ENCODE results near the gene SEC61B. TPM values are rescaled to one million over a fixed set of nuclear protein-coding genes. Genes with fewer than 3 reads are reported as not detected.

Gene SEC61B
- total RNA-seq, 1 donor from 2014 or later: 131 TPM

DNA sequence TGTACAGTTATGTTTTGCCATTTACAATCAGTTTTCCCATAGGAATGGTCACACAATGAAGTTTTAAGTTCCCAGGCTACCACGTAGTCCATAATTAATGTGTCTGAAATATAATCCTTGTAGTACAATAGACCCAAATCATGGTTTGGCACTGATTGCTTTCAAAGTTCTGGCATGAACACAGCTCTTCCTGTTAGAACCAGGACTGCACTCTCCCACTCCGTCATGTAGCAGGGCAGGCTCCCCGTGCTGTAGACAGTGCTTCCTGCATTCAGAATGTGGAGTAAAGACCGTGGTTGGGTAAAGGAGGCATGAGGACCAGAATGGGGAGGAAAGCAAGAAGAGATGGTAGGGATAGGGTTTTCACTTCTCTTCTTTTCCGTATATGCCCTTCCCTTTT, 4.0 kb downstream of the SEC61B start:
- TF ChIP-seq, protein P1, sequence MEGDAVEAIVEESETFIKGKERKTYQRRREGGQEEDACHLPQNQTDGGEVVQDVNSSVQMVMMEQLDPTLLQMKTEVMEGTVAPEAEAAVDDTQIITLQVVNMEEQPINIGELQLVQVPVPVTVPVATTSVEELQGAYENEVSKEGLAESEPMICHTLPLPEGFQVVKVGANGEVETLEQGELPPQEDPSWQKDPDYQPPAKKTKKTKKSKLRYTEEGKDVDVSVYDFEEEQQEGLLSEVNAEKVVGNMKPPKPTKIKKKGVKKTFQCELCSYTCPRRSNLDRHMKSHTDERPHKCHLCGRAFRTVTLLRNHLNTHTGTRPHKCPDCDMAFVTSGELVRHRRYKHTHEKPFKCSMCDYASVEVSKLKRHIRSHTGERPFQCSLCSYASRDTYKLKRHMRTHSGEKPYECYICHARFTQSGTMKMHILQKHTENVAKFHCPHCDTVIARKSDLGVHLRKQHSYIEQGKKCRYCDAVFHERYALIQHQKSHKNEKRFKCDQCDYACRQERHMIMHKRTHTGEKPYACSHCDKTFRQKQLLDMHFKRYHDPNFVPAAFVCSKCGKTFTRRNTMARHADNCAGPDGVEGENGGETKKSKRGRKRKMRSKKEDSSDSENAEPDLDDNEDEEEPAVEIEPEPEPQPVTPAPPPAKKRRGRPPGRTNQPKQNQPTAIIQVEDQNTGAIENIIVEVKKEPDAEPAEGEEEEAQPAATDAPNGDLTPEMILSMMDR (IDR thresholded peaks at IDR 0.05; ENCODE audit: partially characterized antibody, unreplicated experiment): no peak
- Mint-ChIP-seq H3K27ac (ENCODE audit: unreplicated experiment) (no peak overlapping the region), H3K27me3 (ENCODE audit: unreplicated experiment) (peaks cover 14% of the 10 kb centered on the region), H3K4me3 (ENCODE audit: unreplicated experiment) (no peak overlapping the region), H3K9me3 (ENCODE audit: unreplicated experiment) (peaks cover 13% of the 10 kb centered on the region), H3K4me1 (ENCODE audit: low read depth, unreplicated experiment) (peaks cover 10% of the 10 kb centered on the region), H3K36me3 (ENCODE audit: unreplicated experiment) (peaks cover 10% of the 10 kb centered on the region)
- no peak for DNase-seq

DNA sequence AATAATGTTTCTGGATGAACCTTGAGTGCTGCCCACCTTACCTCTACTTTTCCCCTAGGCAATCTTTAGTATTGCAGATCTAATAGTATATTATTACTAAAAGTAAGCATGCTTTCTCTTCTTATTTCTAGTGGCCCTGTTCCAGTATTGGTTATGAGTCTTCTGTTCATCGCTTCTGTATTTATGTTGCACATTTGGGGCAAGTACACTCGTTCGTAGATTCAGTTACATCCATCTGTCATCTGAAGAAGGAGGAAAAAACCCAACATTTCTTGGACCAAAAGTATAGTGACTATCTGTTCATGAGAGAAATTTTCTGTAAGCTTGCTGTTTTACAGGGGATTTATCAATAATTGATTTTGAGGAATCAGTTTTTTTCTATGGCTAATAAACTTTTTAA, 8.1 kb downstream of the SEC61B start:
- TF ChIP-seq, protein P1 (IDR thresholded peaks at IDR 0.05; ENCODE audit: partially characterized antibody, unreplicated experiment): no peak
- DNase-seq: no peak
- peaks cover 5% of the 10 kb centered on the region for H3K36me3 Mint-ChIP-seq (ENCODE audit: unreplicated experiment)
- H3K27me3 Mint-ChIP-seq (ENCODE audit: unreplicated experiment): peaks cover 2% of the 10 kb centered on the region
- peaks cover 2% of the 10 kb centered on the region for H3K9me3 Mint-ChIP-seq (ENCODE audit: unreplicated experiment)
- H3K4me3 Mint-ChIP-seq (ENCODE audit: unreplicated experiment): no peak overlapping the region
- no peak overlapping the region for H3K27ac Mint-ChIP-seq (ENCODE audit: unreplicated experiment)
- H3K4me1 Mint-ChIP-seq (ENCODE audit: low read depth, unreplicated experiment): peaks cover 7% of the 10 kb centered on the region

DNA sequence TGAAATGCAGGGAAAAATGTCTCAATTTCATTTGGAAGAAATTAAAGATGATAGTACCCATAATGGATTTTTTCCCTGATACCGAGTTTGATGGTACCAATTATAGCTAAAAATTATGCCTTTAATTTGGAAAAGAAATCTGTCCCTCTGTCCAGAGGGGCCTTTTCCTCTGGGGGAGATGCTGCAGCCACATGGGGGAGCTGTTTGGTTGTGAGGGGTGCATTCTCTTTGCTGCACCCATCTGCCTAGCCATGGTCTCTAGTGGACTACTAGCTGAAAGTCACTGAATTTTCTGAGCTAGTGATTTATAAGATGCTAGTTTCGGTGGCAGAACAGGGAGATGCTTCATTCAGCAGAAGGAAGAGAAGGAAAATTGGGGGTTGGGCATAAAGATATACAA, 9.6 kb downstream of the SEC61B start:
- H3K9me3 Mint-ChIP-seq (ENCODE audit: unreplicated experiment): peaks cover 2% of the 10 kb centered on the region
- H3K4me1 Mint-ChIP-seq (ENCODE audit: low read depth, unreplicated experiment): peaks cover 7% of the 10 kb centered on the region
- H3K27me3 Mint-ChIP-seq (ENCODE audit: unreplicated experiment): peaks cover 2% of the 10 kb centered on the region
- H3K36me3 Mint-ChIP-seq (ENCODE audit: unreplicated experiment): peaks cover 5% of the 10 kb centered on the region
- DNase-seq: peak; percentile 49
- H3K27ac Mint-ChIP-seq (ENCODE audit: unreplicated experiment): no peak overlapping the region
- H3K4me3 Mint-ChIP-seq (ENCODE audit: unreplicated experiment): no peak overlapping the region
- TF ChIP-seq, protein P1 (IDR thresholded peaks at IDR 0.05; ENCODE audit: partially characterized antibody, unreplicated experiment): peak; percentile 38

- Mint-ChIP-seq H3K4me1 (ENCODE audit: low read depth, unreplicated experiment) (peaks cover 7% of the 10 kb centered on the region), H3K36me3 (ENCODE audit: unreplicated experiment) (peaks cover 6% of the 10 kb centered on the region), H3K4me3 (ENCODE audit: unreplicated experiment) (no peak overlapping the region), H3K27ac (ENCODE audit: unreplicated experiment) (no peak overlapping the region), H3K9me3 (ENCODE audit: unreplicated experiment) (no peaks in the 10 kb centered on the region), H3K27me3 (ENCODE audit: unreplicated experiment) (peaks cover 2% of the 10 kb centered on the region)
- TF ChIP-seq, protein P1 (IDR thresholded peaks at IDR 0.05; ENCODE audit: partially characterized antibody, unreplicated experiment): no peak
- no peak for DNase-seq
These were observed 12.5 kb downstream of the SEC61B start for GRCh38 chr9:99234618-99235017.

- Mint-ChIP-seq H3K4me1 (ENCODE audit: low read depth, unreplicated experiment) (peaks cover 7% of the 10 kb centered on the region), H3K27ac (ENCODE audit: unreplicated experiment) (no peak overlapping the region), H3K27me3 (ENCODE audit: unreplicated experiment) (peaks cover 2% of the 10 kb centered on the region), H3K9me3 (ENCODE audit: unreplicated experiment) (no peaks in the 10 kb centered on the region), H3K36me3 (ENCODE audit: unreplicated experiment) (peaks cover 6% of the 10 kb centered on the region), H3K4me3 (ENCODE audit: unreplicated experiment) (no peak overlapping the region)
- no peak for DNase-seq
- TF ChIP-seq, protein P1 (IDR thresholded peaks at IDR 0.05; ENCODE audit: partially characterized antibody, unreplicated experiment): no peak
These were observed 13.0 kb downstream of the SEC61B start for GRCh38 chr9:99235069-99235468.

All from glutamatergic neuron (in vitro differentiated cells).